ENCODE measurements around the gene RPL12. TPM values are rescaled to one million over a fixed set of nuclear protein-coding genes. Genes with fewer than 3 reads are reported as not detected.

RPL12 gene
- total and polyA plus RNA-seq, 9 of the 15 experiments (the other 6 are each of a cell fraction or from before 2014, with no cell fraction given): 1,614 to 4,558 (median 2,531) TPM

DNA sequence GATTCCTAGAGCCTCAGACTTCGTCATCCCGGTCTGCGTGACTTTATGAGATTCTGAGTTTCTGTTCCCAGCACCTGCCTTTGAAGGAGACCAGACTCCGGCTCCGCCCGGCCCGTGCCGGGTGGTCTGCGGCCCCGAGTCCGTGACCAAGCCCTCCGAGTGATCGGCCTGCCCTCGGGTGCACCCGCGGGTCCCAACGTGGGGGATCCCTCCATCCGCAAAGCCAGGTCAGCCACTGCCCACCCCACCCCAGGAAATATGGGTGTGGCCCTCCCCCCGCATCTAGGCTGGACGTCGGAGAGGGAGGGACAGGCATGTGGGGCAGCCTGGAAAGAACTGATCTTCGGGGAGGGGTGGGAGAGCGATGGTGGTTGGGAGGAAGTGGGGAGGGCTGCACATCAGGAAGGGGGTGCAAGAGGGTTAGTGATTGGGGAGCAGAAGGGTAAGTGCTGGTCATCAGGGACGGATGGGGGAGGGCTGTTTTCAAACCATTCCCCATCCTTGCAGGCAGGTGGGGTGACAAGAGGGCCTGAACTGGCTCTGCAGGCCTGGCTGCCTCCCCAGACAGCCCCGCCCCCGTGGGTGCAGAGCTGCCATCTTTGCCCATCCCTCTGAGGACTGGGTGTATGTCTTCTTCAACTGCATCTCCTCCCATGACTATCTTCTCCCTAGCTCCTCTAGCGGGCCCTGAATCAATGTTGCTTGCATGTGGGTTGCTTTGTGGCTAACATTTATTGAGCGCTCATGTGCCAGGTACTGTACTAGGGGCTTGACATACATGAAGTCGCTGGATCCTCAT lies 851 bp upstream of the RPL12 start (continued):
- TF ChIP-seq, protein P1, sequence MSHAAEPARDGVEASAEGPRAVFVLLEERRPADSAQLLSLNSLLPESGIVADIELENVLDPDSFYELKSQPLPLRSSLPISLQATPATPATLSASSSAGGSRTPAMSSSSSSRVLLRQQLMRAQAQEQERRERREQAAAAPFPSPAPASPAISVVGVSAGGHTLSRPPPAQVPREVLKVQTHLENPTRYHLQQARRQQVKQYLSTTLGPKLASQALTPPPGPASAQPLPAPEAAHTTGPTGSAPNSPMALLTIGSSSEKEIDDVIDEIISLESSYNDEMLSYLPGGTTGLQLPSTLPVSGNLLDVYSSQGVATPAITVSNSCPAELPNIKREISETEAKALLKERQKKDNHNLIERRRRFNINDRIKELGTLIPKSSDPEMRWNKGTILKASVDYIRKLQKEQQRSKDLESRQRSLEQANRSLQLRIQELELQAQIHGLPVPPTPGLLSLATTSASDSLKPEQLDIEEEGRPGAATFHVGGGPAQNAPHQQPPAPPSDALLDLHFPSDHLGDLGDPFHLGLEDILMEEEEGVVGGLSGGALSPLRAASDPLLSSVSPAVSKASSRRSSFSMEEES (CRISPR knock-in tag; IDR thresholded peaks at IDR 0.05): no peak
- TF ChIP-seq KLF6 (CRISPR knock-in tag; IDR thresholded peaks at IDR 0.05; ENCODE audit: borderline replicate concordance) (peak; percentile 54; the same call in 1 of the 2 replicates), ZNF766 (CRISPR knock-in tag; conservative IDR thresholded peaks at IDR 0.05) (no peak), ZSCAN32 (CRISPR knock-in tag; IDR thresholded peaks at IDR 0.05) (no peak), ZNF57 (CRISPR knock-in tag; IDR thresholded peaks at IDR 0.05) (no peak), ZEB2 (IDR thresholded peaks at IDR 0.05) (no peak), ERF (CRISPR knock-in tag; IDR thresholded peaks at IDR 0.05) (no peak), OTX1 (CRISPR knock-in tag; IDR thresholded peaks at IDR 0.05) (0 out of 2 replicates have a peak, but pooled peaks have one; percentile 29), ARID2 (IDR thresholded peaks at IDR 0.05) (no peak), FOXK2 (conservative IDR thresholded peaks at IDR 0.05 in 1 of 2, IDR thresholded peaks at IDR 0.05 in 1 of 2; ENCODE audit: low read depth in 2 of 2) (no peak), ZNF3 (CRISPR knock-in tag; IDR thresholded peaks at IDR 0.05) (peak; percentile 83), ZNF282 (CRISPR knock-in tag; IDR thresholded peaks at IDR 0.05) (no peak), ZNF717 (CRISPR knock-in tag; IDR thresholded peaks at IDR 0.05) (no peak), NR3C1 (CRISPR knock-in tag; IDR thresholded peaks at IDR 0.05) (no peak), CTBP1 (IDR thresholded peaks at IDR 0.05; ENCODE audit: borderline replicate concordance) (peak; percentile 50; the same call in 1 of the 2 replicates), NFXL1 (CRISPR knock-in tag; IDR thresholded peaks at IDR 0.05) (no peak), ZNF408 (CRISPR knock-in tag; IDR thresholded peaks at IDR 0.05; ENCODE audit: low read depth) (no peak), NR1H2 (CRISPR knock-in tag; IDR thresholded peaks at IDR 0.05) (0 out of 2 replicates have a peak, but pooled peaks have one; percentile 1)
- TF ChIP-seq, protein P2, sequence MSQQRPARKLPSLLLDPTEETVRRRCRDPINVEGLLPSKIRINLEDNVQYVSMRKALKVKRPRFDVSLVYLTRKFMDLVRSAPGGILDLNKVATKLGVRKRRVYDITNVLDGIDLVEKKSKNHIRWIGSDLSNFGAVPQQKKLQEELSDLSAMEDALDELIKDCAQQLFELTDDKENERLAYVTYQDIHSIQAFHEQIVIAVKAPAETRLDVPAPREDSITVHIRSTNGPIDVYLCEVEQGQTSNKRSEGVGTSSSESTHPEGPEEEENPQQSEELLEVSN (IDR thresholded peaks at IDR 0.05; ENCODE audit: borderline replicate concordance in 1 of 2, extremely low read depth in 1 of 2, insufficient read depth in 1 of 2, insufficient read length in 1 of 2, low read depth in 1 of 2, low read length in 1 of 2, poor library complexity in 1 of 2, severe bottlenecking in 1 of 2): no peak
- TF ChIP-seq, protein P3, sequence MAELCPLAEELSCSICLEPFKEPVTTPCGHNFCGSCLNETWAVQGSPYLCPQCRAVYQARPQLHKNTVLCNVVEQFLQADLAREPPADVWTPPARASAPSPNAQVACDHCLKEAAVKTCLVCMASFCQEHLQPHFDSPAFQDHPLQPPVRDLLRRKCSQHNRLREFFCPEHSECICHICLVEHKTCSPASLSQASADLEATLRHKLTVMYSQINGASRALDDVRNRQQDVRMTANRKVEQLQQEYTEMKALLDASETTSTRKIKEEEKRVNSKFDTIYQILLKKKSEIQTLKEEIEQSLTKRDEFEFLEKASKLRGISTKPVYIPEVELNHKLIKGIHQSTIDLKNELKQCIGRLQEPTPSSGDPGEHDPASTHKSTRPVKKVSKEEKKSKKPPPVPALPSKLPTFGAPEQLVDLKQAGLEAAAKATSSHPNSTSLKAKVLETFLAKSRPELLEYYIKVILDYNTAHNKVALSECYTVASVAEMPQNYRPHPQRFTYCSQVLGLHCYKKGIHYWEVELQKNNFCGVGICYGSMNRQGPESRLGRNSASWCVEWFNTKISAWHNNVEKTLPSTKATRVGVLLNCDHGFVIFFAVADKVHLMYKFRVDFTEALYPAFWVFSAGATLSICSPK (IDR thresholded peaks at IDR 0.05; ENCODE audit: borderline replicate concordance): no peak
- TF ChIP-seq, protein P4, sequence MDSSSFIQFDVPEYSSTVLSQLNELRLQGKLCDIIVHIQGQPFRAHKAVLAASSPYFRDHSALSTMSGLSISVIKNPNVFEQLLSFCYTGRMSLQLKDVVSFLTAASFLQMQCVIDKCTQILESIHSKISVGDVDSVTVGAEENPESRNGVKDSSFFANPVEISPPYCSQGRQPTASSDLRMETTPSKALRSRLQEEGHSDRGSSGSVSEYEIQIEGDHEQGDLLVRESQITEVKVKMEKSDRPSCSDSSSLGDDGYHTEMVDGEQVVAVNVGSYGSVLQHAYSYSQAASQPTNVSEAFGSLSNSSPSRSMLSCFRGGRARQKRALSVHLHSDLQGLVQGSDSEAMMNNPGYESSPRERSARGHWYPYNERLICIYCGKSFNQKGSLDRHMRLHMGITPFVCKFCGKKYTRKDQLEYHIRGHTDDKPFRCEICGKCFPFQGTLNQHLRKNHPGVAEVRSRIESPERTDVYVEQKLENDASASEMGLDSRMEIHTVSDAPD (CRISPR knock-in tag; IDR thresholded peaks at IDR 0.05): no peak
- TF ChIP-seq, protein P5, sequence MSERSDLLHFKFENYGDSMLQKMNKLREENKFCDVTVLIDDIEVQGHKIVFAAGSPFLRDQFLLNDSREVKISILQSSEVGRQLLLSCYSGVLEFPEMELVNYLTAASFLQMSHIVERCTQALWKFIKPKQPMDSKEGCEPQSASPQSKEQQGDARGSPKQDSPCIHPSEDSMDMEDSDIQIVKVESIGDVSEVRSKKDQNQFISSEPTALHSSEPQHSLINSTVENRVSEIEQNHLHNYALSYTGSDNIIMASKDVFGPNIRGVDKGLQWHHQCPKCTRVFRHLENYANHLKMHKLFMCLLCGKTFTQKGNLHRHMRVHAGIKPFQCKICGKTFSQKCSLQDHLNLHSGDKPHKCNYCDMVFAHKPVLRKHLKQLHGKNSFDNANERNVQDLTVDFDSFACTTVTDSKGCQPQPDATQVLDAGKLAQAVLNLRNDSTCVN (CRISPR knock-in tag; IDR thresholded peaks at IDR 0.05): no peak

All from K562 (cell line).